GM18909 (cell line): ENCODE results near the gene PRR18.
A peak's percentile ranks its signal among the peaks of the same experiment; 100 is the strongest.
"Not testable (repeated sequence)": the region's sequence is repeated elsewhere in the genome, so short reads cannot be mapped to it uniquely, and the experiment has no call there.

Experiments used
- ATAC-seq: cut with Tn5 transposase; IDR thresholded peaks from one replicate; pipeline ENCODE4 v1.9.1; 2021; ENCODE audit warnings: mild to moderate bottlenecking; ENCODE audit not compliant: unreplicated experiment, poor library complexity

The PRR18 gene

GRCh38 chr6:166308033-166308768 lies at the start of gene PRR18:
Gene PRR18 (minus strand): TSS chr6:166308392. CDS start chr6:166308142, 250 bp downstream.
- ATAC-seq, result peak; percentile 60

- no peak for ATAC-seq
Measured at GRCh38 chr6:166355552-166355951, 47.4 kb upstream of the PRR18 start.

GRCh38 chr6:166354965-166355364 lies 46.8 kb upstream of the PRR18 start:
- no peak for ATAC-seq

- no peak for ATAC-seq
Measured at GRCh38 chr6:166354143-166354542, 46.0 kb upstream of the PRR18 start.

GRCh38 chr6:166353507-166353906 lies 45.3 kb upstream of the PRR18 start:
- ATAC-seq, result no peak

GRCh38 chr6:166352923-166353322 lies 44.7 kb upstream of the PRR18 start:
- no peak for ATAC-seq

GRCh38 chr6:166351715-166352285 lies 43.6 kb upstream of the PRR18 start:
- peak; percentile 99 for ATAC-seq

- no peak for ATAC-seq
Measured at GRCh38 chr6:166348305-166348949, 40.2 kb upstream of the PRR18 start.

- ATAC-seq, result no peak
Measured at GRCh38 chr6:166346965-166347364, 38.8 kb upstream of the PRR18 start.

- no peak for ATAC-seq
Measured at GRCh38 chr6:166346449-166346848, 38.3 kb upstream of the PRR18 start.

GRCh38 chr6:166345672-166346071 lies 37.5 kb upstream of the PRR18 start:
- not testable (repeated sequence) for ATAC-seq

GRCh38 chr6:166344921-166345320 lies 36.7 kb upstream of the PRR18 start:
- not testable (repeated sequence) for ATAC-seq

GRCh38 chr6:166344240-166344639 lies 36.0 kb upstream of the PRR18 start:
- no peak for ATAC-seq

- ATAC-seq, result peak; percentile 29
Measured at GRCh38 chr6:166343150-166343487, 34.9 kb upstream of the PRR18 start.

GRCh38 chr6:166342349-166343149 lies 34.4 kb upstream of the PRR18 start, which contains the start of gene SFT2D1:
Gene SFT2D1 (minus strand): TSS chr6:166342545. CDS start chr6:166342481, 64 bp downstream.
- ATAC-seq, result peak; percentile 95

- no peak for ATAC-seq
Measured at GRCh38 chr6:166341977-166342348, 33.8 kb upstream of the PRR18 start.

- no peak for ATAC-seq
Measured at GRCh38 chr6:166341464-166341863, 33.3 kb upstream of the PRR18 start.

- ATAC-seq, result no peak
Measured at GRCh38 chr6:166338854-166339253, 30.7 kb upstream of the PRR18 start.

GRCh38 chr6:166336847-166337246 lies 28.7 kb upstream of the PRR18 start:
- ATAC-seq, result no peak

- peak; percentile 40 for ATAC-seq
Measured at GRCh38 chr6:166335378-166336302, 27.4 kb upstream of the PRR18 start.
